NOMO-1 (cell line): ENCODE results near the gene C18orf32.
"Not testable (repeated sequence)": the region's sequence is repeated elsewhere in the genome, so short reads cannot be mapped to it uniquely, and the experiment has no call there.

Experiments
- DNase-seq, 2 experiments: peaks; one replicate each; lab custom pipeline; 2025; ENCODE audit not compliant: unreplicated experiment in 2 of 2; lab: John Stamatoyannopoulos, UW

The C18orf32 gene

DNA sequence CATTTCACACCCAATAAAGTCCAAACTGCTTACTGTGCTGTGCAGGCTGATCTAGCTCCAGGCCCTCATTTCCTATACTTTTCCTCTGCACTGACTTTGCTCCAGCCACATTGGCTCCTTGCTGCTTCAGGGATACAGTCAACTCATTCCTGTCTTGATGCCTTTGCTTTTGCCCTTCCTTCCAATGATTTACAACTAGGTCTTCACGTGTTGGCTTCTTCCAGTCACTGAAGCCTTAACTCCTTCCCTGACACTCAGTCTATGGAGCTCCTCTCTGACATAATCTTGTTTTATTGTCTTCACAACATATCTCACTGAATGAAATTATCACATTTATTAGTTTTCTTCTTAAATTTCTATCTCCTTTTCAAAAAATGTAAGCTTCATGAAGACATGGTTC is 16.9 kb upstream of the C18orf32 start:
- no peak for DNase-seq

DNA sequence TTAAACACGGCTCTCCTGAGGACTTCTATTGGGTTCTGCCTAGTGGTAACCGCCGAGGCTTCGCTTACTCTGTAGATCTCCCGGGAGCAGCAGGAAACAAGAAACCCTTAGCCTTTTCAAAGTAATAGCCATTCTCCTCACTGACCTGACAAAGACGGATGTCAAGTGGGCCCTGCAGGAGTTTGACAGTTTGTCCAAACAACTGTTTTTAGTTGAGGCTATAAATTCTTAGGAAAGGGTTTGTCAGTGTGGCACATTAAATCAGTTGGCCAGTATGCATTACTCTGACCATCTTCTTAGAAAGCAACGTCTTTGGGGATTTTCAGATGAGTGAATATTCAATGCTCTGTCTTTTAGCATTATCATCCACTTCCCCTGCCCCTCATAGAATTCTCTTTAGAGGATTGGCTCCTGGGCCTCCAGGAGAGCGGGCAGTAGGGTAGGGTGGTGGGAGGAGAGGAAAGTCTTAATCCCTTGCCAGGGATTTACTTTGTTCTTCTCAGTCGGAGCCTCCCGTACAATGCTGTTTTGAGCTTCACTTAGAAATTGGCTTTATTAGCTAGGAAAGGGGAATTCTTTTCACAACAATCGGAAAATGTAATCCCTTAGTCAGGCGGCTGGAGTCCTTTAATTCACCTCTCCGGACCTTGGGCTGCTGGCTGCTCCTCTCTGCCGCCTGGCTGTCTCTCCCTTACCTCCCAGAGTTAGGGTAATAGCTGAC is 13.3 kb upstream of the C18orf32 start:
- no peak for DNase-seq

DNA sequence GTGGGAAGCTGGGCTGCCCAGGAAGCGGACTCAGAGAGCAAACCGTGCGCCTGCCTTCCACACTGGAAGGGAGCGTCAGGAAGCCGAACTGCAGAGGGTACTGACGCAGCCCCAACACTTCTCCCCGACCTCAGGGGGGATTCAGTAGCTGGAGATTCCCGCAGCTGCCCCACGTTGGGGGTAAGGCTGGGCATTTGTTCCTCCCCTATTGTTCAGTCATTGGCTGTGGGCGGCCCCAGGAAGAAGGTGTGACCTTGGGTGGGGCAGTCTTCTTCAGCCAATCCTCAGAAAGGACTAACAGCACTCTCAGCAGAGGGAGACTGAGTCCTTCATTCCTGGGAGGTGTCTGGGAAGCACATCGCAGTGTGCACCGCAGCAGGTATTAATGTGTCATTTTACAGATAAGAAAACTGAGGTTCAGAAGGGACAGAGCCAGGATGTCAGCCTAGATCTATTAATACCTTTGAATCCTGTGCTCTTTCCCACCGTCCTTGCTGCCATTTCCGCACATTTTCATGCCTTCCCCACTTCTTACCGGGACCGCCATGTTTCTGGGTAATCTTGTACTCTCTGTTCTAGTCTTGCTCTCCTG is 12.1 kb upstream of the C18orf32 start:
- DNase-seq = no peak

DNA sequence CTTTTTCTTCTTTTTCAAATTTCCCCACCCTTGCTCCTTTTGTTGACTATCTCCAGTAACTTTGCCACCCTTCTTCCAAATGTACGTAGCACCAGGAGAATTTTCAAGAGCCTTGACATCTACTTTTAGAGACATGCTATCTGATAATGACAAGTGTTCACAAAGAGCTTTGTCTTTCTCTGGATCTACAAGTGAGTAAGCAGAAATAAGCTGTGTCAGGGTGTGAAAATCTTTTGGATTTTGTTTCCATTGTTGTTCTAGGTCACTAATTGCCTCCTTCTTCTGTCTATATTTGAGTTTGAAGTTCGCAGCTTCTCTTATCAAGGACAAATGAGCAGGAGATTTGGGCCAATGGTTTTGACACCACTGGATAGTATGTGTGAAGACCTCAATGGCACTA is 8.4 kb upstream of the C18orf32 start:
- DNase-seq = no peak

DNA sequence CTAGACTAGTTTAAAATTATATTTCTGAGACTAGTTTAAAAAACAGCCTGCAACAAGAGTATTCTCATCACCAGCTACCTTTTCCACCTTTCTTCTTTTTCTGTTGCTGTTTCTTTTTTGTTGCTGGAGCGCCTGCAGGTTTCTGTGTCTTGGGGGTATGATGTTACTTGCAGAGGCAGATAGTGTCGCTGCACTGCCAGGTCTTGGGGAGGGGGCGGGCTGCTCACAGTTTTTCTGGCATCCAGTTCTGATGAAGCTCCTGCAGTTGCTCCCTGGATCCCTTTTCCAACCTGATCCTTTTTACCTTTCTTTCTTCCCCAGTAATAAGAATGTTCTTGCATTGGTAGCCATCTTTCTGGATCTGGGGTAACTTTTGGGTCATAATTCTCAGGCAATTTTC is 8.0 kb upstream of the C18orf32 start:
- DNase-seq = no peak

DNA sequence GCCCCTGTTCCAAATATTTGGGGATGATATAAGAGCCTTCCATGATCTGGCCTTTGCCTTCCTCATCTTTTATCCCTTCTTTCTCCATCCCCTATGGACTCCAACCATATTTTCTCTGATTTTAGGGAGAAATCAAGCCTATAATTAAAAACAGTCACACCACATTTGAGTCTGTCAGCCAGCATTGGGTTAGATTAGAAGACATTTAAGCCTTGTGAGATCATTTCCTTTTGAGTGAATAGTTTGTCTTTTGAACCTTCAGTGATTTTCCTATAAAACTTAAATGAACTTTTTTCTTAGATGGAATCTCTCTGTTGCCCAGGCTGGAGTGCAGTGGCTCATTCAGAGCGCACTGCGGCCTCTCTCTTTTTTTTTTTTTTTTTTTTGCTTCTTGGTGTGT is 7.6 kb upstream of the C18orf32 start:
- no peak for DNase-seq

DNA sequence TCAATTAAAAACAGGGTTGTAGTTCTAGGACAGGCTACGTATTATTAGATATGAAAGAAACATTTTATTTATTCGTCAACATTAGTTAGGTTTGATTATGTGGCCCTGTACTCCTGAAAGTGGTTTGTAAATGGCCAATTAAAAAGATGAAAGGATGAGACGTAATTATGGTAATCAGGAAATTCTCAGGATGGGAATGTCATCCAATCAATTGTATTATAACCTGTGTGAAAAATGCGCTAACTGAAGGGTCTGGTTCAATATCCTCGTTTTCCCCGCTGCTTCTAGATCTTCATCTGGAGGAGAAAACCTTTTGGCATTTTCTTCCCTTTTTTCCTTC is 5.6 kb upstream of the C18orf32 start:
- DNase-seq = no peak

DNA sequence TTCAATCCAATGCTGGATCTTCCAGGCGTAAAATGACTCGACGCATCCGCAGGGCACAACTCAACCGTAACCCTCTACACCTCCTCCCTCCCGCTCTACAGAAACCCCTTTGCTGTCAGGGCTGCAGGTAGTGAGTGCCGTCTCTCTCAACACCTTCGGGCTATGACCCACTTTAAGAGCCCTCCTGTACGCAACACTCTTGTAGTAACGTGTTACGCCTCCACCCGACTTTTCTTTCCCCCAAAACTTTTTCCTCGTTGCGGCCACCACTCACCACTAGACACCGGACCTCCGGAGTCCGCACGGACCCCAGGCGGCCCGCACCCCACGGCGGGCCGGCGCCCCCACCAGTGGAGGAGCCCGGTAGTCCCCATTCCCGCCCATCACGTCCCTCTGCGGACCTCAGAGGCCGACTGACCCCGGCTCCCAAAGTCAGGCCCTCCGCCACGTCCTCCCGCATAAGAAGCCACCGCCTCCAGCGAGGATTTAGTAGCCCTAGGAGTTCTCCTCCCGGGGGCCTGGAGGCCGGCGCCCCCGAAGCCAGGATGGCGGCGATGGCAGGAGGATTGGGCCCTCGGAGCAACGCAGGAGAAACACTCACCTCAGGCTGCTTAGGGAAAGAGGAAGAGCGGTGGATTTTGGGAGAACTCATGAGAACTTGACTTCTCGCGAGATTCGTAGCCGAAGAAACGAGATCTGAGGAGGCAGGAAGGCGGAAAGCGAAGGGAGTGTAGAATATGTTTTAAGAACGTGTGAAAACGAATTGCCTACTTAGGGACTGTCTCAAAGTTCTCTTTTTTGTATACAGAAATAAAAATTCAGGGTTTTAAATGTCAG is 5.0 kb upstream of the C18orf32 start, which contains the start of gene RPL17:
TSS of gene RPL17 (minus strand) at position 609 of the 837 bp plus-strand sequence.
- peak; percentile 91 to 96 for DNase-seq

DNA sequence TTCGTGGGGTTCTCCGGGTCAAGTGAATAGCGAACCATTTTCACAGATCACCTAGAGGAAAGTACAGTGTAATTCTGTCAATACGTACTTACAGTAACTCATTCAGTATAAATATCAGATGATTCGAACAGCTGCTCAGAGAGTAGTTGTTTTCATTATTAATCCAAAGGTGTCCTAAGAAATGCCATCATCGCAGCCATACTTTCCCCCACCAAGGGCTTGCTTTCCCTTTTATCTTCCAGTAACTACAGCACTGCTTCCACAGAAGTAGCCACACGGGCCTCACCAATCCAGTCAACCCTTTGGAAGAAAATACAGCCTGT is 4.5 kb upstream of the C18orf32 start:
- DNase-seq = no peak

DNA sequence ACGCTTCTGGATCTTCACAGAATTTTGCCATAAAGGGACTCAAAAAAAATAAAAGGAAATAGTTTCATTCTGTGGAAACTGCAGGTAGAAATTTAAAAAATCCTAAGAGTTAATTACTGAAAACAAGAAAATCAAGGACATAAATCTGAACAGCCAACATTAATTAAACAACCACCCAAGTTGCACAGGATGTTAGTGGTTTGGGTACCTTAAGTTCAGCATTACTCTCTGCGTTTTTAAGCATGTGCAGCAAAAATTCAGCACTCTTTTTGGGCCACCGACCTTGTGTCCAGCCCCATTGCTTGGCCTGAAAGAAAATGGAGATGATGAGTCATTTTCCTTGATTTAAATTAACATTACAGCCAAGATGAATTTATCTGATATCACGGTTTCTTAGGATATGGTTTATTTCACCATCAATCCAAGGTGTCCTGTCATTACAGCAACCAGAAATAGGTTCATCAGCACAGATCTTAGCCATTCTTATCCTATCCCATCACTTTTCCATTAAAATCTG is 3.3 kb upstream of the C18orf32 start:
- no peak for DNase-seq

DNA sequence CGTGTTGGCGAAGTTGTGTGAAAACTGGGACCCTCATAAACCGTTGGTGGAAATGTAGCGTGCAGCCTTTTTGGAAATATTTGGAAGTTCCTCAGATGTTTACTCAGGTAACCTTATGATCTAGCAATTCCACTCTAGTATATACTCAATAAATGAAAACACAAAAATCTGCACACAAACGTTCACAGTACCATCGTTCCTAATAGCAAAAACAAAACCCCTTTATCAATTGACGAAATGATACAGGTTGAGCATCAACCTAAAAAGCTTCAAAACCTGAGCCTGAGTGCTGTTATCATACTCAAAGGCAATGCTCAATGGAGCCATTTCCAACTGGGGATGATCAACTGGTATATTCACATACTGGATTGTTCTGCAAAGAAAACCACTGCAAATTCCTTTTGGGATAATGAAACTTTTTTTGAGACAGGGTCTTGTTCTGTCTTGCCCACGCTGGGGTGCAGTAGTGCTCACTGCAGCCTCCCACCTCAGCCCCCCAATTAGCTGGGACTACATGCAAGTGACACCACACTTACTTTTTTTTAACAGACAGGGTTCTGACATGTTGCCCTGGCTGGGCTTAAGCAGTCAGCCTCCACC is 777 bp upstream of the C18orf32 start:
- DNase-seq = no peak

DNA sequence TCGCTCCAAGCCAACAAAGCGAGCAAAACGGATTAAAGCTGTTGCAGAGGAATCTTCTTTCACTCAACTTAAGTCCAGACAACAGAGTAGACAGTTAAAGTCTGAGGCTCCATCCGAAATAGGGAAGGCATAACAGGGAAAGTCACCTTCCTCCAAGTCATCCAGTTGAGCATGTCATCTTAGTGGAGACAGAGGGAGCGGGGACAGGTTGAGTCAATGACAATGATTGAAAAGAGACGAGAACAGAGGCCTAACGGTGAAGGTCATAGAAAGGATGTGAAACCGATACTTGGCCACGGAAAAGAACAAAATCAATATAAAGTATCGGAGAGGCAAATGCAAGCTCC is 455 bp downstream of the C18orf32 start:
- no peak for DNase-seq

DNA sequence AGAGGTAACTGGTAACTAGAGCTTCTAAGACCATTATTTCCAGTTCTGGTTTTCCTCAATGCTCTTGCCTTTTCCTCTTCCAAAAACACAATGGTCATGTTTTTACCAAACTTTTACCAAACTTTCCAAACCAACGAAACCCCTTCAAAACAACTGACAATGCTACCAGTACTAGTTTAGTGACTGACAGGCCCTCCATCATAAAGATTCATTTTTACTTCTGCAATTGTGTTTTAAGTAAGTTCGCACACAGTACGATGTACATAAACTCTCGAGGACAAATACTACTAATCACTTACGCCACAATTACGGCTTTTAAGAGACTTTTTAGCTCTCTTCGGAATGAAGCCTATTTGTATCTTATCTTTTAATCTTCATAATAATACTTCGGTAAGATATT is 900 bp downstream of the C18orf32 start:
- peak in 1 of 2 experiments; percentile 45 for DNase-seq

DNA sequence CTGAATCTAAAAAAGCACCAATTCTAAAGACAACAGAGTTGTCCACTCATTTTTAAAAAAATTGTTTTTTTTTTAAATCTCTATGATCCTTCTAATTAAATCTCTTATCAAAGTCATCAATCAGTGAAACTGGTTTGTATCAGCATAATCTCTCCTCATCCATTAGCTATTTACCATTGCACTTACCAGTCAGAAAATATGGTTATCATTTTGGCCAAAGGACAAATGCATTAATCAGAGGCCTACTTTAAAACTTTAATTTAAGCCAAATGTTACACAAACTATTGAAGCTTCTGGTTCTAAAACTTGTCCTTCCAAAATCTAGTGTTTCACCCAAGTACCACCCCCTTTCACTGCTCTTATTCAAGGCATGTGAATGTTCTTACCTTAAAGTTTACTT is 3.8 kb downstream of the C18orf32 start:
- no peak for DNase-seq

DNA sequence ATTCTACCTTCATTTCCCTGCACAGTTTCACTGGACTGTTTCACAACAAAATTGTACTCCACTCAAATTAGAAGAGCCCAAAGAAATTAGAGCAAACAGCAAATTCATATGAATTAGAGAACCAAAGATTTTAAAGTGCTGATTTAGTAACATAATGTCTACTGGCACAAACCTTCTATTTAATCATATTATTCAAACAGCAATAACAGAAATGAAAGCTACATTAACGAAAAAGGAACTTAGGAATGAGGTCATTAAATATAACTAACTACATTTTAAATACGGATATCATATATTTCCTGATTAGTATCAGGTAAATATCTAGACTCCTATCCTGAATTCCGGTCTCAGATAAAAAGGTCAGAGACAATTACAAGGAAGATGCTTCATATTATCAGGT is 5.1 kb downstream of the C18orf32 start:
- no peak for DNase-seq

DNA sequence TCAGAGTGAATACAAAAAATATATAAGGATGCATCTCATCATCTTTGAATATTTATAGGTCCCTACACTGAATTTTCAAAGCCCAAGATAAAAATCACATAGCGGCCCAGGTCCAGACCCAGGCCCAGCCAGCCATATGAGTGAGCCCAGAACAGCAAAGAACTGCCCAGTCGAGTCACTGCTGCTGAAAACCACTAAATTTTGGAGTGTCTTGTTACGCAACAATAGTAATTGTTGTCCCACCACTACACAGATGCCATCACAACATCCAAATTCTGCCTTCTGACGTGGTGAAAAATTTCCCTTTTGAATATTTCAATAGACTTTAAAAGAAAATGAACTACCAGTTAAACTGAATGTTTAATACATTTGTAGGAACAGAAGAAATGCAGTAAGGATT is 5.7 kb downstream of the C18orf32 start:
- DNase-seq = no peak

DNA sequence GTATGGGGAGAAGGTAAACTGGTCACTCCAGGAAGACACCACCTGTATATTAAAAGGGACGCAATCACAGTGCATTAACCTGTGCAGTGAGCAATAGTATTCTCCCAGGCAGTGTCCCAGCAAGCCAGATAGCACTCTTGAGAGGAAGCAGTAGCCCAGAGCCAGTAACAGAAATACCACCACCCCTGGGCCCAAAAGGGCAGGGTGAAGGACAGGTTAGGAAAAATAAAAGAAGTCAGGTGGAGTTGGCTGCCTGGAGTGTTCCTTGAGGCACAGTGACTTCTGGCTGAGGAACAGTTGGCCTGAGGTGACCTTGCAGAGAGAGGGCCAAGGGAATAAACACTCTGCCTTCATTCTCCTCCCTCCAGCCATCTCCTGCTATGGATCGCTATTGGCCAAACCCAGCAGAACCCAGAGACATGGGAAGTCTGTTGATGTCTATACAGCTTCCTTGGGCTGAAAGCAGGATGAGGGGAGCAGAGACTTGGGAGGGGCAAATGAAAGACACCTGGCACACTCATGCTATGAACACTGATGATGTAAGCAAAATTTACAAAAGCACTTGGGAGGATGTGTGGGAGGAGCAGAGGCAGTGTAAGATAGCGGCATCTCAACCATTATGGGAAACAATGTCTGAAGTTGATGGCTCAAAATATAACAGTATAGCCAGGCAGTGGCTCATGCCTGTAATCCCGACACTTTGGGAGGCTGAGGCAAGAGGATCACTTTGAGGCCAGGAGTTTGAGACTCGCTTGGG is 7.5 kb downstream of the C18orf32 start:
- DNase-seq = no peak

DNA sequence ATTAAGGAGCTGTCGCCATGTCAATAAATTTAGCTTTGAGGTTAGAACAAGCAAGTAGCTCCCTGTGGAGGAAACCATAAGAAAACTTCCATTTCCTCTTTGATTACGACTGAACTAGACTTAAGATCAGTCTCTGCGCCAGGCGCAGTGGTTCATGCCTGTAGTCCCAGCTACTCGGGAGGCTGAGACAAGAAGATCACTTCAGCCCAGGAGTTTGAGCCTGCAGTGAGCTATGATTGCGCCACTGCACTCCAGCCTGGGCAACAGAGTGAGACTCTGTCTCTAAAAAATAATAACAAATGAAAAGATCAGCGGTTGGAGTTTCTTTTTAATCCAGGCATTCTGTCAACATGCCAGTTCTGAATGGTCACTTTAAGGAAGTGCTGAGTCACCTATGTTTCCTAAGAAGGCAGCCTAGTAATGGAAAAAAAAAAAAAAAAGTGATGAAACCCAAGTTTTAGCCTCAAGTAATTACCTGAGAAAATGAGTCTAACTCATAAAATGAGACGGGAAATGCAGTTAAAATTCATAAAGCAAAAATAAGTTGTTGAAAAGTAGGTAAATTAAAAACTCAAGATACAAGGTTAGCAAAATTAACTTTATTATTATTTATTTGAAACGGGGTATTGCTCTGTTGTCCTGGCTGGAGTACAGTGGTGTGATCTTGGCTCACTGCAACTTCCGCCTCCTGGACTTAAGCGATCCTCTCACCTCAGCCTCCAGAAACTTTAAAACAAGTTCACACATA is 10.2 kb downstream of the C18orf32 start:
- peak; percentile 58 to 91 for DNase-seq

DNA sequence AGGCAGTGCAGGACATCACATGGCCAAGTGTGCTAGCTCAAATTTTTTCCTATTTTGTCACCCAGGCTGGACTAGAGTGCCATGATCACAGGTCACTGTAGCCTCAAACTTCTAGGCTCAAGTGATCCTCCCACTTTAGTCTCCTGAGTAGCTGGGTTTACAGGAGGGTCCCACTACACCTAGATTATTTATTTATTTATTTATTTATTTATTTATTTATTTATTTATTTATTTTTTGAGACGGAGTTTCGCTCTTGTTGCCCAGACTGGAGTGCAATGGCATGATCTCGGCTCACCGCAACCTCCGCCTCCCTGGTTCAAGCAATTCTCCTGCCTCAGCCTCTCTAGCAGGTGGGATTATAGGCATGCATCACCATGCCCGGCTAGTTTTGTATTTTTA is 12.1 kb downstream of the C18orf32 start:
- not testable (repeated sequence) for DNase-seq

DNA sequence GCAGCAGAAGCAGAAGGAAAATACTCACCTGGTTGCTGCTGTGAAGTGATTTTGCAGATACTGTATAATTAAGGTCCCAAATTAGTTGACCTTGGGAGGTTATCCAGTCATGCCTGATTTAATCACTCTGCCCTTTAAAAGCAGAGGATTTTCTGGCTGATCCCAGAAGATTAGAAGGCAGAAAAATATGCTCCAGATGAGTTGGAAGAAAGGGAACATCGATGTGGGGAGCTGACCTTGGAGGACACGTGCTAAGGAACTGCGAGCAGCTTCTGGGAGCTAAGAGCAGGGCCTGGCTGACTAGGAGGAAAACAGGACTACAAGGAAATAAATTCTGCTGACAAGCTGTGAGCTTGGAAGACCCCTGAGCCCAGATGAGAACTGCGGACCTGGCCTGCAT is 13.3 kb downstream of the C18orf32 start:
- DNase-seq = no peak
